Erythroblast (primary cell): ENCODE measurements around the gene FANK1.
"Not testable (repeated sequence)": the region's sequence is repeated elsewhere in the genome, so short reads cannot be mapped to it uniquely, and the experiment has no call there.

Source experiments
- GATA1 ChIP-seq: IDR thresholded peaks from 2 replicates; pipeline ENCODE4 v1.6.1; 2011; ENCODE audit warnings: low read depth, mild to moderate bottlenecking, control low read depth, low read length, moderate library complexity
- POLR2A ChIP-seq: IDR thresholded peaks from 2 replicates; pipeline ENCODE4 v1.6.1; 2011; ENCODE audit warnings: mild to moderate bottlenecking, low read length

GRCh38 chr10:125896088-125896934 lies at the start of gene FANK1:
- peak; percentile 33 for TF ChIP-seq POLR2A
- TF ChIP-seq GATA1: not testable (repeated sequence)
